HG02759 (cell line): Measurements from ENCODE around the gene HOTAIR.

Experiments
- ATAC-seq: cut with Tn5 transposase; IDR thresholded peaks from one replicate; pipeline ENCODE4 v1.9.1; 2021; ENCODE audit warnings: mild to moderate bottlenecking, moderate library complexity; ENCODE audit not compliant: unreplicated experiment

HOTAIR gene

DNA sequence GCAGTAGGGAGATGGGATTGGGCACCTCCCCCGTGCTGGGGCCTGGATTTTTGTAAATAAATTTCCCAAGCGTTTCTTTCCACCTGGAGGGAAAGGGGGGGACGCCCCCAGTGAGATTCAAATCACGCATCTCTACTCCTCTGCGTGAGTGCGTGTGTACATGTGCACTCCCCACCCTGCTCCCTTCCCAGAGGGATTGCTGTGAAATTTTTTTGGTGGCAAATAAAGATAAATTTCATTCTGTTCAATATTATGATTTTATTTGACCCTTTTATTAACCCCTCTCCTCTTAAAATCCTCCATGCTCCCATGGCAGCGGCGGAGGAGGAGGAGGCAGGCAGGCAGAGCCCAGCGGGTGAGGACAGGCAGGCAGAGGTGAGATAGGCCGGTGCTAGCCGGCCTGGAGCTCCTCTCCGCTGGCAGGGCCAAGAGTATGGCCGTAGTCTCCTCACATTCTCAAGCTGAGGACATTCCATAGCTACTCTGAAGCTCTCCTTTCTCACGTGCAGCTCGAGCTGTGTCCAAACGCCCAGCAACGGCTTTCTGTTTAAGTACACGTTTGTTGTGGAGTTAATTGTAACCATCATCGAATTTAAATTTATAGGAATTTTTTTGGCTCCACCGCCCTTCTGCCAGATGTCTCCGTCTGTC is 1.5 kb upstream of the HOTAIR start:
- ATAC-seq: no peak

- ATAC-seq: no peak
Observed at GRCh38 chr12:53975479-53976152, 862 bp upstream of the HOTAIR start.

GRCh38 chr12:53975064-53975471 is 314 bp upstream of the HOTAIR start:
- no peak for ATAC-seq

DNA sequence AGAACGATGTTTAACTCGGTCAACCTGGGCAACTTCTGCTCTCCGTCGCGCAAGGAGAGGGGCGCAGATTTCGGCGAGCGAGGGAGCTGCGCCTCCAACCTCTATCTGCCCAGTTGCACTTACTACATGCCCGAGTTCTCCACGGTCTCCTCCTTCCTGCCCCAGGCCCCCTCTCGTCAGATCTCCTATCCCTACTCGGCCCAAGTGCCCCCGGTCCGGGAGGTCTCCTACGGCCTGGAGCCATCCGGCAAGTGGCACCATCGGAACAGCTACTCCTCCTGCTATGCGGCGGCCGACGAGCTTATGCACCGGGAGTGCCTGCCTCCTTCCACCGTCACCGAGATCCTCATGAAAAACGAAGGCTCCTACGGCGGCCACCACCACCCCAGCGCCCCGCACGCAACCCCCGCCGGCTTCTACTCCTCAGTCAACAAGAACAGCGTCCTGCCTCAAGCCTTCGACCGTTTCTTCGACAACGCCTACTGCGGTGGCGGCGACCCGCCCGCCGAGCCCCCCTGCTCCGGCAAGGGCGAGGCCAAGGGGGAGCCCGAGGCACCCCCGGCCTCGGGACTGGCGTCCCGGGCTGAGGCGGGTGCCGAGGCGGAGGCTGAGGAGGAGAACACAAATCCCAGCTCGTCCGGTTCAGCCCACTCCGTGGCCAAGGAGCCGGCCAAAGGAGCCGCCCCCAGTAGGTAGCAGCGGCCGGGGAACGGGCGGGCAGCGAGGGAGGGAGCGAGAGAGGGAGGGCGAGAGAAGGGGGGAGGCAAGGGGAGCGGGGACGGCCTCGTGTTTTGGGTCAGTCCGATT is 1.3 kb downstream of the HOTAIR start:
- ATAC-seq: no peak

DNA sequence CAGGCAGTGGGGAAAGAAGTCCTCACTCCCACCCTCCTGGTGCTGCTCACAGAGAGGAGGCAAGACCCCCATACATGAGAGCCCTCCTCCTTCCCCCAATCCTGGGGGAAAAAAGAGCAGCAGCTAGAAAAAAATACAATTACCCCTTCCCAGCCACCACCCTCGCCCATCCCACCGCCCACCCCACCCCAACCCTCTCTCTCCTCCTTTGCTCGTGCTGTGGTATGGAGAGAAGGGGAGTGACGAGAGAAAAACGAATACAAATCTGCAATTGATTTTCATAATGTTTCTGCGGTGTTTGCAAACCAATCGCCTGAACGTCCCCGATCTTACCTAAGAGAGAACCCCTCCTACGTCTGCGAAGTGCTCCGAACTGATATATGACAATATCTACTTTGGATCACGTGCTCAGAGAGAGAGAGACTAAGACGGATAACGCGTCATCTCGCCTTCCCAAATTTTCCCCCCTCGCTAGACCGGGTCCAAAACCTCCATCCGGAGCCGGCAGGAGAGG is 2.0 kb downstream of the HOTAIR start, which contains the start of gene HOXC11:
Gene HOXC11, plus strand, starts transcription at position 405 of the 514 bp plus-strand sequence. CDS start 116 bp downstream, outside the sequence.
- ATAC-seq: no peak

- no peak for ATAC-seq
Observed at GRCh38 chr12:53972152-53972702, 2.5 kb downstream of the HOTAIR start.

DNA sequence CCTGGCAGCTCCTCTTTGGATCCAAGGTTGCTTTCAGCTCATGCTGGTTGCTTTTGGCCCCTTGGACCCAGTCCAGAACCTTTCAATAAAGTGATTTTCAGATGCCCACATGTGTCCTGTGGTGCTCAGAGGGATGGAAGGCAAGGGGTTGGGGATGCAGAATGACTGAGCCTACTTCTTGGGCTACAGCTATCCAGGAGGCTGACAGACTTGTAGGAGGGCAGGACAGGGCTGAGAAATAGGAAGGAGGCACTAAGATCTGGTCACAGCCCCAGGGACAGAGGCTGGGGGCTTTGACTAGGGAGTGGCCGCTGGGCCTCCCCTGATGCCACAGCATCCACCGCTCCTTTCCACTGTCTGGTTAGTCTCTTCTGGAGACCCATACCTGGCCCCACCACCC is 3.1 kb downstream of the HOTAIR start:
- no peak for ATAC-seq

DNA sequence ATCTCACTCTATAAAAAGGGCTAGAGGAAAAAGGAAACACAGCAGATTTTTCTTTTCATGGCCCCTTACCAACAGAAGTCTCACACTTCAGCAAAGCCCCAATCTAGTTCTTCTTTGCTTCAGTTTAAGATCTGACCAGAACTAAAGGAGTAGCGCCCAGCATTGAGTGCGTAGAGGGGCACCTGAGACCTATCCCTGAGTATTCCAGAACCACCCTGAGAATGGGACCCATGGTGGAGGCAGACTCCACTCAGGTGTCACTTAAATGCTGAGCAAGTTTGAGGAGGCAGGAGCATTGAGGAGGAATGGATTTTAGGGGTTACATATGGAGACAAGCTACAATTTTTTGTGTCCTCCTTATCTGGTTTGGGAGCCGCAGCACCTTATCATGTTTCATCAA is 3.6 kb downstream of the HOTAIR start:
- ATAC-seq: no peak

DNA sequence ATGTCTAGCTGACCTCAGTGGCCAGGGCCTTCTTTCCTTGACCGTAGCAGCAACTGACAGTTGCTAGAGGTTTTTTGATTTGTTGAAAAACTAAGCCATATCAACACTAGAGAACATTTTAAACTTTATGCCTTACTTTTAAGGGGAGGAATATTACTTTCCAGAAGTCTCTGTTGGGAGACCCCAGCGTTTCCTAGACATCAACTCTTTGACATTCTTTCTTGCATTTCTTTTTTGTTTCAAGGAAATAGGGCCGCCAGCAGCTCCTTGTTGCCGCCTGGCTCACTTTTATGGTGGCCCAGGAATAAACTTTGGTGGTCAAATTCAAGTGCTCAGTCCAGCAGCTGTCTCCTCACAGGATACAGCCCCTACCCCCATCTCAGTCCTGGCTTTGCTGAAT is 4.3 kb downstream of the HOTAIR start:
- ATAC-seq: no peak

DNA sequence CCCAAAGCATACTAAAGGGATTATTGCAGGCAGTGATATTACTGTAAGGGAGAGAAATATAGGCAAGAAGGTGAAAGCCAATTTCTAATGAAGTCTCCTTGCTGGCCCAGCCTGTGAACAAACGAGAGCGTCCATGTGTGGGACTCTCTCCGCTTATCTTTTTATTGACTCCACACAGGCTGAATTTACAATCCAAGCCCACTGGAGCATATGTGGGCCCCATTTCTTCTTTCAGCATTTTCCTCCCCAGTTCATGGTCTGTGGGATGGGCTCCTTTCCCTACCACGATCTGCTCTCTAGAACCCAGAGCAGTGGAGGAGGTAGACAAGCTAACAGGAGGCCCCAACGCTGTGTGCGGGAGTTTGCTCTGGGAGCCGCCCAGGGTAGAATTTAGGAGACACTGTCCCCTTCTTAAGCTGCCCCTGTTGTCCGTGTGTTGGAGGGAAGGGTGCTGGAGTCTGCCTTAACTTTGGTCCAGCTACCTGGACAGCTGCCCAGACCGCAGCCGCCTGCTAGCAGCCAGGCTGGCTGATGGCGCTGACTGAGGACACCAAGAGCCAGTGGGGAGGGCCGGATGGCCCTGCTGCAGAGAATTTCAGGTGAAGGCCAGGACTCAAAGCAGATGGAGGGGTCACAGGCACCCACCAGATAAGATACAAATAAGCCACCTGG is 5.0 kb downstream of the HOTAIR start:
- no peak for ATAC-seq

GRCh38 chr12:53968214-53969127 is 6.3 kb downstream of the HOTAIR start:
- no peak for ATAC-seq

GRCh38 chr12:53967421-53967925 is 7.3 kb downstream of the HOTAIR start:
- no peak for ATAC-seq

DNA sequence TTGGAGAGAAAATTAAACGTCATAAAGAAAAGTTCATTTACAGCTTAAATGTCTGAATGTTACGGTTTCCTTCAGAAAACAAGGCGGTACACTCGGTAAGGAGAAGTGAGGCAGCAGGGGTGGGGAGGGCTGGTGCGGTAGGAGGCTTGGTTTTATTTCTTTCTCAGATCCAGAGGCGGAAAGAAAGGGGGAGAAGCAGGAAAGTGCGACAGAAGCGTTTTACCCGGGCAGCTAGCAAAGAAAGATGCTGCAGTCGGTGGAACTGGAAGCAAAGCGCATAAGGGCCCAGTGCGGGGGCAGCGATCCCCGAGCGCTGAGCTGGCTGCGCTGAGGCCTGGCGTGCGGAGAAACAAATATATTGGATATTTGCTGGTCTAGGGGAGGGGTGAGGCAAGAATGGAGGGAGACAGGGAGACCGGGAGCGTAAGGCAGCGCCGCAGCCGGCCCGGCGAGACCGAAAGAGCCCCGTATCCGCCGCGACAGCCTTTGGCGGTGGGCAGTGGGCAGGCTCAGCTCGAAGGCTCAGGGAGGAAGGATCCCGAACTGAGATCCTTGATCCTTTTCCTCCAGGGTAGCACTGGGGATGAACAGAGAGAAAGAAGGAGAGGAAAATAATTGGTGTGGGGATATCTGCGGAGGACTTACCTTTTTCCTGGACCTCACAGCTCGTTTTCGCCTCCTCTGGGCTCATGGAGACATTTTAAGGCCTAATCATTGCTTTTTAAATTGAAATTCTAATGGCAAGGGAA is 8.2 kb downstream of the HOTAIR start:
- ATAC-seq: no peak

DNA sequence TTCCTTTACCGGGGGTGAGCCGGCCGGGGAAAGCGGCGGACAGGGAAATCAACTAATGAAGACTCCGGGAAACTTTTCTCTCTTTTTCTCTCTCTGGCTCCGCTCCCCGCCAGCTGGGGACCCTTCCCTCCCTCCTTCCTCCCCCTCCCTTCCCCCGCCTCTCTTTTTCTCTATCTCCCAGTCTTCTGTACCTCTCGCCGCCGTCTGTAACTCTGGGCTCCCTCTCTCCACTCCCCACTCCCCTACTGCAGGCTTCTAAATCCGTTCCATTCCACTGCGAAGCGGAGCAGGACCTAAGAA is 8.7 kb downstream of the HOTAIR start:
- ATAC-seq: no peak

DNA sequence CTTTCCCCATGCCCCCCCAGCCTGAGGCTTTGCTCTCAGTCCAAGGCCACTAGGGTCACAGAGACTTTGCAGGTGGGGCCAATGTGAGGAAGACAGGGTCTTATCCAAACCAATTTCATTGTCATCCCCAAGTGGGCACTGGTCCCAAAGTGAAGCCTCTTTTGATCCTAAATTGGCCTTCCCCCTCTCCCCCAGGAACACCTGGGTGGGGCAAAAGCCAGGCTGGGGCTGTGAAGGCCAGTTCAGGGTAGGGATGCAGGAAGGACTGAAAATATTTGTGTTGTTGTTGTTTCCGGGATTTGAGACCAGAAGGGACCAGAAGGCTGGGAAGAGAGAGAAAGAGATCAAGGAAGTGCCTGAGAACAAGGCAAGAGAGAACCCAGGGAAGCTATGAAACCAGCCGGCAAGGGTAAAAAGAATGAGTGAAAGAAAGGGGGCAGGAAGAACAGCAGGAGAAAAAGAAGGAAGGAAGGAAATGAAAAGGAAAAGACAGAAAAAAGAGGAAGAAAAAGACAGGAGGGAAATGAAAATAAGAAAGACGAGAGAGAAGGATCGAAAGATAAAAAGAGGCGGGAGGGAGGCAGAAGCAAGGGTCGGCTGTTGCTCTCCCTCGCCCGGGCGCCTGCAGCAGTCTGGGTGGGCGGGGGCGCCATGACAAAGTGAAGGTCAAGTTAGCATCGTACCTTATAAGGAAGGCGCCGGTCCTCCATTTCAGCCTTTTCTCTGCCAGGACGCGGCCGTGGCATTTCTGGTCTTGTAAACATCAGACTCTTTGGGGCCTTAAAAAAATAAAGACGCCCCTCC is 9.3 kb downstream of the HOTAIR start:
- ATAC-seq: no peak

GRCh38 chr12:53964315-53964713 is 10.4 kb downstream of the HOTAIR start:
- ATAC-seq: no peak

- ATAC-seq: no peak
Observed at GRCh38 chr12:53963434-53964314, 11.1 kb downstream of the HOTAIR start.
